Measurements from ENCODE around the gene DLGAP1. TPM values are rescaled to one million over a fixed set of nuclear protein-coding genes. Genes with fewer than 3 reads are reported as not detected.
"Not testable (repeated sequence)": the region's sequence is repeated elsewhere in the genome, so short reads cannot be mapped to it uniquely, and the experiment has no call there.

The DLGAP1 gene
- total RNA-seq, 1 donor from 2014 or later: not detected

DNA sequence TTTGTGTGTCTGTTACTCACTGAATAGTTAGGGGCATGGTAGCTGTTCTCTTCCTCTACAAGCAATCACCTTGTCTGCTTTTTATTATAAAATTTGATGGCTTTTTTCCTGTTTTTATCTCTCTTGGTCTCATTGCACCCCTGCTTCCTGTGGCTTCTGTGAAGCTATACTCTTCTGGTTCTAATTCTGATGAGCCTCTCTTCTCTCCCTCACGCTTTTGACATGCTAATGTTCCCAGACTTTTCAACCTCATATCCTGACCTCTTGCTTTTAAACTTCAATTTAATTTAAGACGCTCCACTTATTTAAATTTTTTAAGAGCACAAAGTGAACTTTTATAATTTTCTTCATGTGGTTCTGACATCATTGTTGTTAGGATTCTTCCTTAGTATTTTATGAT, 361.4 kb downstream of the DLGAP1 start:
- DNase-seq (ENCODE audit: low read depth in 2 of 2): no peak

DNA sequence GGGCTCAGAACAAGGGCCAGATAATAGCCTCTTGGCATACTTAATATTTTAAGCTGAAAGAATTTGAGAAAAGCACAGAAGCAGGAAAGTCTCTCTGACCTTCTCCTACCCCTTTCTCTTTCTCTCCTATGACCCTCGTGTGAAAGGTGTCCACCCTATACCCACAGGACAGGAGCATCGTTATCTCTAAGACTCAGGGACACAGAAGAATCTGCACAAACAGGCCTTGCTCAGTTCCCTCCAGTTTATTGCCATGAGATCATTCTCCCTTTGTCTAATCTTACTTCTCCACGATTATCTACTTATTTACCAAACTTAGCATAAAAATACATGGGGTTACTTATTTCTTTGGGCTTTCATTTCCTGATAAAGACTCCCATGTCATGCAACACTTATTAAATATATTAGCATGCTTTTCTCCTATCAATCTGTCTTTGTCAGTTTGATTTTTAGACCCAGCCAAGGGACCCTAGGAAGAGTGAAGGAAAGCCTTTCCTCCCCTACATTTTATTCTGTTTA, 370.7 kb downstream of the DLGAP1 start:
- no peak for DNase-seq (ENCODE audit: low read depth in 2 of 2)

DNA sequence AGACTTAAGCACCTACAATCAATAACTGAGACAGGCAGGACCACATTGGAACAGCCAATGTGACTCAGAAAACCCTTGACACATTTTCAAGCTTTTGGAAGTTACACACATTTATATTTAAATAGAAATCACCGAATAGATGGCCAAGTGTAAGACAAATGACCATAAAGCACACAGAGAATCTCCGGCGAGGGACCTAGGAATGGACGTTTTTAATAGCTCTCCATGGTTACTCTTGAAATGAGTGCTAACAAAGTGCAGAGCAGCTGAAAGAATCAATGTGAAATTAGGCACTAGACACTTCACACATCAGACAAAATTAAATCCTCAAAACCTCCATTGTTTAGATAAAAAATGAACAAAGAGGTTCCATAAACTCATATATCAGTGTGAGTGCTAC, 376.9 kb downstream of the DLGAP1 start:
- DNase-seq (ENCODE audit: low read depth in 2 of 2): no peak

DNA sequence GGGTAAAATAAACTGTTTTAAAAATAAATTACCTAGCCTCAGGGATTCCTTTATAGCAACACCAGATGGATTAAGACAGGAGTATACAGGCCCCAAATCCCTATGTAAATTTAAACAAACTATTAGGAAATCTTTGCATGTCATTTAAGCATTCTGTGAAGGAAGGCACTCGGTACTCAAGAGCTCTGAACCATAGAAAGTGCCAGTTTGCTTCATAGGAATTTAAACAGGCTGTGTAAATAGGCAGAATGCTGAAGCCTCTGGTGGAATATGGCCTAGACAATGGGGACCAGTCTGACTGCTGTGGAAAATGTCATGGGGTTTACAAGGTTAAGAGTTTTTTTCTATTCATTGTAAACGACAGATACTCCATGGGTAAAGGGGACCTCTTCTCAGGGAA, 377.4 kb downstream of the DLGAP1 start:
- no peak for DNase-seq (ENCODE audit: low read depth in 2 of 2)

DNA sequence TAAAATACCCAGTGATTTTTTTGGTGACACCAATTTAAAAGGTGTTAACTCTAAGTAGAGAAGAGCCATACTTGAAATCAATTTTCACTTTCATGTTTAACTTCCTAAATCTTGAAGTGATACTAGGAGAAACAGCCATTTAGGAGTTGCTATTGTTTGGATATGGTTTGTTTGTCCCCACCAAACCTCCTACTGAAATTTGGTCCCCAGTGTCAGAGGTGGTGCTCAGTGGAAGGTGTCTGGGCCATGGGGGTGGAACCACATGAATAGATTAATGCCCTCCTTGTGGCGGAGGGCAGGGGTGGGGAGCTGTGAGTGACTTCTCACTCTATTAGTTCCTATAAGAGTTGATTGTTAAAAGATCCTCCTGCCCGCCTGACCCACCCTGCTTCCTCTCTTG, 377.9 kb downstream of the DLGAP1 start:
- DNase-seq (ENCODE audit: low read depth in 2 of 2): no peak

DNA sequence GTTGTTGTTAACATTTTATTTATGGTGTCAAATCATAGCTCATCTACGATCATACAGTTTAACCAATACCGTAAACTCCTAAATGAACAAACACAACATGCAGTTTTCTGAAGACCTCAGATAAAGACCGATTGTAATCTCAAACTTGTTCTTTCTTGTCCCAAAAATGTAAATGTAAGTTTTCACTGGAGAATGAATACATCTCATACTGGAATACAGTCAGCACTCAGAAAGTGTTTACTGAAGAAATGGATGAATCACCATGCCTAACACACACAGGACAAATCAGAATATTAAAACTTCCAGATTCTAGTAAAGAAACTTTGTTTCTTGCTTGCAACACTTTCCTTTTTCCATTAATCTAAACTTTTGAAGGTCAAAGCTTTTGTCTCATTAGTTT, 380.5 kb downstream of the DLGAP1 start:
- DNase-seq (ENCODE audit: low read depth in 2 of 2): no peak

DNA sequence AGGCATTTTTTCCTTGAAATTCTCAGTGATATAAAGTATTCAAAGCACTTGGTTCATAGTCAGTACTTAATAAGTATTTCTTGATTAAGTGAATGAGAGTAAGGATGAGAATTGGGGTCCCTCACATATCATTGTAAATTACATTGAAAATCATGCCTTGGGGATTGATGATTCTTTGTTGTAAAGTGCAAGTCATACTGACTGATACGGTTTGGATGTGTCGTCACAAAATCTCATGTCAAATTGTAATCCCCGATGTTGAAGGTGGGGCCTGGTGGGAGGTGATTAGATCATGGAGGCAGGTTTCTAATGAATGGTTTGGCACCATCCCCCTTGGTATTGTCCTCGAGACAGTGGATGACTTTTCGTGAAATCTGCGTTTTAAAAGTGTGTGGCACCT, 385.9 kb downstream of the DLGAP1 start:
- no peak for DNase-seq (ENCODE audit: low read depth in 2 of 2)

DNA sequence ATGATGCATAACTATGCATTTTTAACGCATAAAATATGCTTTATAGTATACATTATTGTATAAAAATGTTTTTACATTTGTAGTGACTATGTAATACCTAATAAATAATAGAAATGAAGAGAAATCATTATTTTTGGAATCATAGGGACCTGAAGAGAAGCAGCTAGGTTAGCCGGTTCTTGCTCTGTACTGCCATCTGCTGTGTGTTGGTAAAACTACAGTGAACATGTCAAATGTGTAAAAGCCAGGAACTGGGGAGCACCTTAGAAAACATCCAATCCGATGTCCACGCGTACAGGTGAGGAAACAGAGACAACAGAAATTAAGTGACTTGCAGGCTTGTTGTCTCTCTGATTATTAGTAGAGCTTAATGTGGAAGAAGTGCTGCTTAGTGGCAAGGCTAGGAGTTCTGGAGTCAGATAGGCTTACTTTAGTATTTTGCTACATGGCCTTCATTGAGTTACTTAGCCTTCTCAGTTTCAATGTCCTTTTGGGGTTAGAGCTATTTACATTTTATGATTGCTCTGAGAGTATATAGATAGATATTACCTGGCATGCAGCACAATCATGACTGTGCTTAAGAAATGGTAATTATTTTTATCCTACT, 386.5 kb downstream of the DLGAP1 start:
- peak; percentile 58 to 67 for DNase-seq (ENCODE audit: low read depth in 2 of 2)

DNA sequence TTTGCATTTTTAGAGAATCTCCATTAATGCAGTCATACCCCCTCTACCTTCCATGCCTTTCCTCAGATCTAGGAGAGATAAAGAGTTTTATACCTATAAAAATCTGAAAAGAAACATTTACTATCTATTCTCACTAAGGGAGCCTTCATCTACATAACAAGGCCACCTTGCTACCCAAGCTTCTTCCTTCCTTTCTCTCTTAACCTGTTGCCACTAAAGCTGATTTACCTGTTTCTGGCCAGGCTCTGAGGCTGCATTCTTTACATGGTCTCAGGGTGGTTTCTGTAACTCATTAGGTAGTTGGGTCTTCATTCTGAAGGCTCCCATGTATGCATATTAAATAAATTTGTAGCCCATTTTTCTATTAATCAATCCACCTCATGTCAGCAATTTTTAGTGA, 391.6 kb downstream of the DLGAP1 start:
- DNase-seq (ENCODE audit: low read depth in 2 of 2): no peak

DNA sequence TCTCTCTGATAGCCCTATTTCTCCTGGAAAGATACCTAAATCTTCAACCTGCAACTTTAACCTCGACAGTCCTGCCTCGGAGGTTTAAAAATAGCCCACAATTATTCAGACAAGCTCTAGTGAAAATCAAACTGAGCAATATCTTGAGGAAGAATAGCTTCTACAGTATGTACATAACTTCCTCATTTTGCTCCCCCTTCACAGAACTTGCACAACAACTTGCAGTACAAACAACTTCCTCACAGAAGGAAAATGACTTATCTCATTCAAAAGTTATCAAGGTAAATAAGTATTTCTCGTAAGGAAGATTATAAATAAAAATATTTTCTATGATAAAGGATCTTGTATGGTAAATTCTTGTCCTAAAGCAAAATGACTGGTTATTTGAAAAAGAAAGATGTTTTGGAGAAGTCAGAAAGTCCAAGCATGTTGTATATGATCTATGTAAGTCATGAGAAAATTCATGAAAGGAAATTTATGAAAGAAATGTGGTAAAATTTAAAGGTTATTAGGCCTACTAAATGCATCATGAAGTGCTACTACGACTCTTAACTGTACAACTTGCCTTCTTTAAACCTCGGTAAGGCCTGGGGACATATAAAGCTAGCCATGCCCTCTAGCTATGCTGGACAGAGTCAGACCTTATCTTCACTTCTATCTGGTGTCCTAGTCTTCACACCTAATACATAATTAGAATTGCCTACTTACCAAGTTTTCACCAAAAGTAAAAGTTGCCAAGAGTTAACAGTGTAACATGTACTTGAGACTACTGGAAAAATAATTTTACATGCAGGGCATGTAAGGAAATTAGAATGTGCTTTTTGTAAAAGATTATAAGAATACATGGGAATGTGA, 394.5 kb downstream of the DLGAP1 start:
- DNase-seq (ENCODE audit: low read depth in 2 of 2): no peak

DNA sequence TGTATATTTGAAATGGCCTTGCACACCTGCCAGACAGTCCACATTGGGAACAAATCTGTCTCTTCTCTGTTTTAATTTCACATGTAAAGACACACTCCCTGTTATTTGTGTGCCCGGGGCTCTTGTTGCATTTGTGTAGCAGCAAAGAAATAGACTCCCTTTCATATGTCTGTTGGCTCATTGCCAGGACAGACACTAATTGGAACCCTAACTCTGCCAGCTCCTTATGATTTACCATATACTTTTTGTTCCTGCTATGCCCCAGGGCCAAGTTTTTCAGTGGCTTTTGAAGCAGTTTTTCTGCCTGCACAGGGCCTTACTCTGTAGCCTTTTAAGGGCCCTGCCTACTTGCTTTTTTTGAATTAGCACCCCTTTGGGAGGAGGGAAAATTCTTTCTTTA, 396.9 kb downstream of the DLGAP1 start:
- DNase-seq (ENCODE audit: low read depth in 2 of 2): no peak

DNA sequence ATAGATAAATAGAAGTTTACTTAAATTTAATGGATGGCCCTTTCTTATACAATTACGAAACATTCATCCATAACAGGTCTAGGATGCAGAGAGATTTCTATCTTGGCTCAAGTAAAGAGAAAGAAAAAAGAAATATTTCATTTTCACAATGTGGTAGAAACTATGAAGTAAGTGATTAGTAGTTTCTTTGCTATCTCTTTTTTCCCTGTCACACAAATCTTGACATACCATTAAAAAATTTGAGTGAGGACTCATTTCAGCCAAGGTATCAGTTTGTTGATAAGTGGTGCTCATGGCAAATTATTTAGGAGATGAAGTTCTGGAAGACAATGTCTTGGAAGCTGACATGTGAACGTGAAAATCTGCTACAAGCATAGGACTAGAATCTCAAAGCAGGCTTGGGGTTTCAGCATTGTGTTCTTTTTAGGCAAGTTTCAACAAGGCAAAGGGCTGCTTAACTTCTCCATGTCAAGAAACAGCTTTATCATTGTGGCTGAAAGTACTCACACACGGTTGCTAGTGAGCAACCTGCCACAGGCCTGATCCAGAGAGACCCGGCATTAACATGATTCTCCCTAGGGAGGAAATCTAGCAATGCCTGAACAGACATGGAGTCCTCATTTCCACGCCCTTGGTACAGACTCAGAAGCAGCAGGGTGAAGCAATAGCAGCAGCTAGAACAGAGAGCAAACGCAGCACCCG, 414.6 kb downstream of the DLGAP1 start:
- DNase-seq (ENCODE audit: low read depth in 2 of 2): no peak

DNA sequence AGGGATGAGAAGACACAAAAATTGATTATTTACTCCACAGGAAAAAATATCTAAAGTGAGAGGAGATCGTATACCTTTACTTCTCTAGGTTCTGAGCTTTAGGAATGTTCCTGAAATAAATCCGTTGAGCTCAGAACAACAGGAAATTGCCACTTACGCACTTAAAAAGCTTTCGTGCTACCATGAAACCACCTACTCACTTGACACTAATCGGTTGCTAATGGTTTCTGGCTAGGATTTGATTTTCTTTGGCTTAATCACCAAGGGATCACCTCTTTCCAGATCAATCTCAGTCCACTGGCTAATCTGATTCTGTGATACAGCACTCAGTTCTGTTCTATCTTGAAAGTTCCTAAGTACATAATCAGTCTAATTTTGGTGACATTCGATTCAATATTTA, 419.6 kb downstream of the DLGAP1 start:
- DNase-seq (ENCODE audit: low read depth in 2 of 2): no peak

DNA sequence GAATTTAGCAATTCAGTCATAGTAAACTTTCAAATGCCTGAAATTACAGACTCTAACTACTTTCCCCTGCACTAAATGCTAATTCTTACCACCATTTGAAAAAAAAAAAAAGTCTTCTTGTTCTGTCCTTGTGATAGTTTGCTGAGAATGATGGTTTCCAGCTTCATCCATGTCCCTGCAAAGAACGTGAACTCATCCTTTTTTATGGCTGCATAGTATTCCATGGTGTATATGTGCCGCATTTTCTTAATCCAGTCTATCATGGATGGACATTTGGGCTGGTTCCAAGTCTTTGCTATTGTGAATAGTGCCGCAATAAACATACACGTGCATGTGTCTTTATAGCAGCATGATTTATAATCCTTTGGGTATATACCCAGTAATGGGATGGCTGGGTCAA, 420.3 kb downstream of the DLGAP1 start:
- DNase-seq (ENCODE audit: low read depth in 2 of 2): not testable (repeated sequence)

DNA sequence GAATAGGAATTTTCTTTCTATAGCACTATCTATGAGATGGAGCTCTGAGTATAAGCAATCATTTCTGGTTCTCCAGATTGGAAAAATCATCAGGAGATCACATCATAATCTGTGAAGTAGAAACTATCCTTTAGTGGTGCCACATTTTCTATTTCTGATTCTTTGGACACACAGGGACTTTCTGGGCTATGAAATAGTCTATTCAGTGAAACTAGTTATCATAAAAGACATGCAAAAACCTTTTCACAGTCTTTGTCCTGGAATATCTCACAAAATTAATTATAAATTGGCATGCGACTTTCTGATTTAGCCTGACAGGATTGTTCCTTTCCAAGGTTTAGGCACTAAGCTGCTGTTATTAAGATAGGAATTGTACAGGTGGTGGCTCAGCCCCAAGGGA, 428.6 kb downstream of the DLGAP1 start:
- DNase-seq (ENCODE audit: low read depth in 2 of 2): no peak

DNA sequence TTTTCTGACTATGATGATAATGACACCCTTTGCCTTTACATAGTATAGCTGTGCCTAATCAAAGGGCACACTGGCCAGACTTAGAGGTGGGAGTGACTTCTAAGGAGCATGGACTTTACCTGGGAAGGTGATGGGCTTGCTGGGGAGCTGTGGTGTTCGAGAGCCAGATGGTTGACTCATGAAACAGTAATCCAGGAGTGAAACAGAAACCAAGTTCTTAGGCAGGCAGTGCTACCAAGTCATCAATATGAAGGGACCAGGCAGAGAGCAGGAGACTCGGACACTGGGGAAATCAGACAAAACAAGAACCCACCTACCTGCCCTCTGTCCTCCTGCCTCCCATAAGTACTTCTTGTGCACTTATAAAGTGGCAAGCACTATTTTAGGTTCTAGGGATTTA, 430.4 kb downstream of the DLGAP1 start:
- DNase-seq (ENCODE audit: low read depth in 2 of 2): no peak

DNA sequence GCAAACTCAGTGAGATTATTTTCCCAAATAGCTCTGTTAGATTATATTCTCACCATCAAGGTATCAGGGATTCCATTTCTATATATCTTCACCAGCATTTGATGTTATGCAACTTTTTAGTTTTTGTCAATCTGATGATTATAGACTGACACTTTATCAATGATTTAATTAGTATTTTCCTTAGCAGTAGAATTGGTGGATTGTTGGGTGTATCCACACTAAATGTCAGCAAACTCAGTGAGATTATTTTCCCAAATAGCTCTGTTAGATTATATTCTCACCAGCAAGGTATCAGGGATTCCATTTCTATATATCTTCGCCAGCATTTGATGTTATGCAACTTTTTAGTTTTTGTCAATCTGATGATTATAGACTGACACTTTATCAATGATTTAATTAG, 432.4 kb downstream of the DLGAP1 start:
- not testable (repeated sequence) for DNase-seq (ENCODE audit: low read depth in 2 of 2)

DNA sequence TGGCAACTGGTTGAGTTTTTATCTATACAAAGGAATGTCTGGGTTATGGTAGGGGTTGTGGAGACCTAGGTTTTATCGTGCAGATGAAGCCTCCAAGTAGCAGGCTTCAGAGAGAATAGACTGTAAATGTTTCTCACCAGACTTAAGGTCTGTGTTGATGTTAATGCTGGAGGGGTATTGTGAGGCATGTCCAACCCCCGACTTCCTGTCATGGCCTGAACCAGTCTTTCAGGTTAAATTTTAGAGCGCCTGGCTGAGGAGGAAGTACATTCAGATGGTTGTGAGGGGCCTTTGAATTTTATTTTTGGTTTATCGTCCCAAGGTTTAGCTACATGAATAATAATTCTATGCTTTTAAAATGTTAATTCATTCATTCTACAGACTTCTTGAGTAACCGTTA, 435.1 kb downstream of the DLGAP1 start:
- DNase-seq (ENCODE audit: low read depth in 2 of 2): no peak

DNA sequence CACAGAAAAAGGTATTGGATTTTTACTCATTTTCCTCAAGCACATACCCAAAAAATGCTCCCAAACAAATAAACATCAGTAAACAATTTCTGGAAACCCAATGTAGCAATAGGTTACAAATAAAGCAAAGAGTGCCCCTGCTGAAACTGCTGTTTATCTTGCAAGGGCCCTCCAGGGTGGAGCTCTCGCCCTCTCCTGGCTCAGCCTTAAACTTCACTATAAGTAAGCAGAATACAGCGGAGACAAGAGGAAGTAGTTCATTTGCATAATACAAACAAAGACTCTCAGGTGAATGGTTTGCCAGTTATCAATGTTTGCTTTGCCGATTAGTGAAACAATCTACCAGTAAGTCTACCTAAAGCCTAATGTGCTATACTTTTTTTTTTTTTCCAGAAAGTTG, 437.6 kb downstream of the DLGAP1 start:
- DNase-seq (ENCODE audit: low read depth in 2 of 2): no peak

DNA sequence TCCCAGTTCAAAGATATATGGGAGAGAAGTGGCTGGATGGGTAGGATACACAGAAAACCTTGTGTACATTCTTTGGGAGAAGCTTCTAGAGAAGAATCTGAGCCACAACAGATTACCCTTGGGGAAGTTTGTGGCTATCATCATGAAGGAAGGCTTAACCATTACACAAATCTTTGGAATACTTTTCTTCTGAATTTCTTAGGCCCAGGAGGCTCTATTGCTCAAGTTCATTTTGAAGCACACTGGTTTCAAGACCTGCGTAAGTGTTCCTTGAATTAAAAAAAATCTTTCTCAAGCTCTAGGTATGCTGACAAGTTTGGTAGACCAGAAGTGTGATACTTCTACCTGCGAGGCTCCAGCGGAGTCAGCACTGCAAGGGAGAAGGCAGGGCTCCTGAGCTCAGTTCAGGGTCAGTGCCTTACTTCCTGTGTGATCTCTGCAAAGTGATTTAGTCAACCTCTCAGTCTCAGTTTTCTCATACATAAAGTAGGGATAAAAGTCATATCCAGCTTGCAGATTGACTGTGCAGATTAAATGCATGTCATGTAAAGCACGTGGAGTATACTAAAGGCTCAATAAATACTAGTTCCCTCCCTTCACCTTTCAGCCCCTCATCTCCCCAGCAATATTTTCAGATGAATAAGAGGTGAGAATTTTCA, 438.6 kb downstream of the DLGAP1 start:
- no peak for DNase-seq (ENCODE audit: low read depth in 2 of 2)

DNA sequence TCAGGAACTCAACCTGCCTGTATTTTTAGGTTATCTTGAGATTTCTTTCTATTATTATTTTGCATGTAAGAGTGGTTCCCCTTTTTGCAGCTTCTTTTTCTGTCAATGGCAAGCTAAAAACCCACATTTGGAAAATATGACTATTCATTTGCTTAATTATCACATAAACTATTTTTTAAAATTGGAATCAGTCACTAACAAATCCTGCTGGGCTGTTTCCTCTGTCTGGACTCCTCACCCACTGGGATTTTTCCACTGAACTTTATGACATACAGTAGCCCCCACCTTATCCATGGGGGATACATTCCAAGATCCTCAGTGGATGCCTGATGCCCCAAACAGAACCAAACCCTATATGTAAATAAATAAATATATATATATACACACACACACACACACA, 447.3 kb downstream of the DLGAP1 start:
- DNase-seq (ENCODE audit: low read depth in 2 of 2): no peak
